Embryonic facial prominence (tissue), 1 donor: Measurements from ENCODE around the gene ITIH1.

Source experiments
- DNase-seq: peaks from one replicate; pipeline ENCODE4 v3.0.0-alpha.2; 2016; ENCODE audit errors: extremely low spot score

ITIH1 gene

DNA sequence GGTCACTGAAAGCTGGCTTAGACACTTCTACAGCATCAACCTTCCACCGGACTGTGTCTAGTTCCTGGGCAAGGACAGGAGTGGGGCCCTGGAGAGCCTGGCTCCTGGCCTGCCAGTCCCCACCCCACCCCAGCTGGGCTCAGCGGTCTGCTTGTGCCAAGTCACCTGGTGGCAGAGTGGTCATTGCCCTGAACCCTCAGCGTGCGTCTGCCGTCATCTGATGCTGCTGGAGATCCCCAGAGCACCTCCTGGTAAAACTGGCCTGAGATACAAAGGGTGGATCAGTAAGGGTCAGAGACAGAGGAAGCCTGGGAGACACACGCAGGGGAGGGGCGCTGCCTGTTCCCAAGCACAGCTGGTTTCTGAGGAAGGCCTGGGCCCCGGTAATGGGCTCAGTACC lies 36.4 kb downstream of the ITIH1 start:
- DNase-seq = no peak

DNA sequence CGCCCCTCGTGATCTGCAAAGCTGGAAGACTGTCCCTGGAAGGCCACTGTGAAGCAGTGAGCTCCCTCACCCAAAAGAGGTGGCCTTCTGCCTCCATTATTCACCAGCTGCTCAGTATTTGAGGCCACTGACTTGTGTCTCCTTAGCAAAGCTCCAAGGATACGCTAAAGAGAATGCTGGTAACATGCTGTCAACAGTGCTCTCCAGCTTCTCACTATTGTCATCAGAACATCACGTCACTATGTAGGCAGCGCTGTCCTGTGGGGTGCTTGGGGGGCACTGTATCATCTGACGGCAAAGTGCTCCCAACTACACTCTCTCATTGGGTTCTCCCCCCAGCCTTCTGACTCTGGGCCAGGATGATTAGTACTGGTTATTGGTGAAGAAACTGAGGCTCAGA lies 38.8 kb downstream of the ITIH1 start:
- no peak for DNase-seq

DNA sequence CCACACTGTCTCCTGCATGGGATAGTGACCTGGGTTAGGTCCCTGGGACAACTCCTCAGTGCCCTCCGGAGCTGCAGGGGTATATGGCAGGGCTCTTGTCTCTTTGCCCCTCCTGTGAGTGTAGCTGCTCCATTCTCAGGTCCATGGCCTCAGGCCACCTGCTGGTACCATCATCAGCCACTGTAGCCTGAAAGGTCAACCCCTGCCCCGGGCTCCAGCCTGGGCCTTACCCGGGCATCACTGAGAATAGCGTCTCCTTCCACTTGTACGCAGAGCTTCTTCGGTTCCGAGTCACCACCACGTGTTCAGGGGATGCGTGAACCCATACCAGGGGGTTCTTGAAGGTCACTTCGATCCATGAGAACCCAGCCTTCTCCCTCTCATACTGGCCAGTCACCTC lies 39.3 kb downstream of the ITIH1 start:
- DNase-seq = no peak

DNA sequence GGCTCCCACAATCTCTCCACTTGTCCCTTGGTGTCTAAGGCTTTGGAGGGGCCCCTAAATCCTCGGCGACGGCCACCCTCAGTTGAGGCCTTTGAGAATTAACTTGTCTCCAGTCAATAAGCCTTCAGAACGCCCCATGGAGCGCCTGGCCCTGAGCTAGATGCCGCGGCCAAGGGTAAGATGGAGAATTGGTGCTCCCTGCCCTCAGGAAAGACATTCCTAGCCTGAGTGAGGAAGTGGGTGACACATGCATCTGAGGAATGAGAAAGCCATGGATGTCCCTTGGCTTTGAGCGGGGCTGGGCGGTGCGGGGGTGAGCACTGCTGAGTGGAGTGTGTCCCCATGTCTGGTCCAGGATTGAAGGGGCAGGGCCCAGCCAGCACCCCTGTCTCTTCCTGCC lies 39.8 kb downstream of the ITIH1 start:
- DNase-seq = no peak

DNA sequence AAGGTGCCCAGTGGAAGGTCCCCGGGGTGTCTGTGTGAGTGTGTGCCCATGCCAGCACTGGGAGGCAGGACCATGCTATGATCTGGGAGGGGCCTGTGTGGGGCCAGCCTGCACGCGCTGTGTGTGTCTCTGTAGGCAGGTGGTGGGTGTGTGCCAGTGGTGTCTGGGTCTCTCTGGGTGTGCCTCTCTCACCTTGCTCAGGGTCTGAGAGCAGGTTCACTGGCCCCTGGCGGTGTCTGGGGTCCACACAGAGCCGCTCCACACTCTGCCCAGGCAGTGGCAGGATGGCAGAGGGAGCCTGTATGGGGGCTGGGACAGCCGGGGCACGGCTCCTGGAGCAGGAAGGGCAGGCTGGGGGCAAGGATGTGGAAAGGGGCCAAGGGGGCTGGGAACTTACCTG lies 40.5 kb downstream of the ITIH1 start:
- no peak for DNase-seq

DNA sequence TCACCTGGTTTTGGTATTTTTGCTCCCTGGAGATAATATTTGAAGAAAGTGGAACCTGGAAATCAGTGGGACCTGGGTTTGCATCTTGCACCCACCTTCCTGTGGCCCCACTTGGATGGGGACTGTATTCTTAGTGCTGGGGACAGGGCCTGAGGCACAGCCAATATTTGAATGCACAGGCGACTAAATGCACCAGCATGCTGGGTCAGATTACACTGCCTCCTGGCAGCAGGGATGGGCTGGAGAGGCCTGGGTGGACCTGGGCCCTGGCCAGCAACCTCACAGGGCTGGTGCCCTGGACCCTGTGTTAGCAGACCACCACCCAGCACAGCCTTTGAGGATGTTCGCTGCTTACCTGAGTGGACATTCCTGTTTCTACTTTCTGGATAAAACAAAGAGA lies 42.5 kb downstream of the ITIH1 start:
- DNase-seq = no peak

DNA sequence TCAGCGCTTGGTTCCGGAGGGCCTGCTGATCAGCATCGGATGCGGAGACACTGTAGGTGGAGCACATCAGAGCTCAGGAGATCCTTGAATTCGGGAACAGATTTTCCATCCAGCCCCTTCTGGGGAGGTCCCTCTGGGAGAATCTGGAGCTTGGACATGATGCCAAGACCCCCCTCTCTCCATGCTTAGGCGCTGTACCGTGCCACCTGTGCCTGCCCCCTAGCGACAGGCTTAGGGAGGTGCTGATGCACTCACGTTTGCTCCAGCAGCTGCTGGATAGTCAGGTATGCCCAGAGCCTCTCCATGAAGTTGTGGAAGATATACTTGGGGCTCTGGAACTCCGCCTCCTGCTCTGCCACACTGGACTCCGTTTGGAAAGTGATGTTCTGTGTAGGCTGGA lies 43.3 kb downstream of the ITIH1 start:
- no peak for DNase-seq

DNA sequence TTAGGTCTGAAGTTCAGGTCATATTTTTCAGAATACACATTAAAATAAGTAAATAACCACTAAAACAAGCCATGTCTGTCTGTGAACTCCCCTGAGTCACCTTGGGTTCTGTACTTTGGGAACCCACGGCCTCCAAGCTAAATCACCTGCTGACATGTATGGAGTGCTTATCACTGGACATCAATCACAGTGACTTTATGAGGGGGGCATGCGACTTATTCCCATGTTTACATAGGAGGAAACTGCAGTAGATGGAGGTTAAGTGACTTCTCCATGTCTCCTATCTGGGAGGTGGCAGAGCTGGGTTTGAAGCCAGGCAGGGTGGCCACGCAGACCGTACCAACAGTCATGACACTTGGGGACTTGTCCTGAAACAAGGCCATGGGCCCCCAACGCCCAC lies 45.0 kb downstream of the ITIH1 start:
- no peak for DNase-seq

DNA sequence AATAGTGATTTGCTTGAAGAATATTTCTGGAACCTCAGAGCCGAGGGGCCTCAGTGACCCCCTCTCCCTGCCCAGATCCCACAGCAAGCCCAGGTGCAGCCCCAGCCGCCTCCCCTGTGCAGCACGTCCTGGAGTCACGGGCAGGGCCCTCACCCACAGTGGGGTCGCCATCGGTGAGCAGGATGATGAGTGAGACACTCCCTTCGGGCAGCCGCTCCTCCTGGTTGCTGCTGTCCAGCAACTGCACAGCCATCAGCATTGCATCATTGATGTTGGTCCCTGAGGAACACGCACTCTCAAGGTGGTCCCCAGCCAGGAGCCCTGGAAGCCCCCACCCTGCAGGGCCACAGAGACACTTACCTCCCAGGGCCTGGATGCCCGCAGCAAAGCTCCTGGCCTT lies 46.6 kb downstream of the ITIH1 start:
- no peak for DNase-seq

DNA sequence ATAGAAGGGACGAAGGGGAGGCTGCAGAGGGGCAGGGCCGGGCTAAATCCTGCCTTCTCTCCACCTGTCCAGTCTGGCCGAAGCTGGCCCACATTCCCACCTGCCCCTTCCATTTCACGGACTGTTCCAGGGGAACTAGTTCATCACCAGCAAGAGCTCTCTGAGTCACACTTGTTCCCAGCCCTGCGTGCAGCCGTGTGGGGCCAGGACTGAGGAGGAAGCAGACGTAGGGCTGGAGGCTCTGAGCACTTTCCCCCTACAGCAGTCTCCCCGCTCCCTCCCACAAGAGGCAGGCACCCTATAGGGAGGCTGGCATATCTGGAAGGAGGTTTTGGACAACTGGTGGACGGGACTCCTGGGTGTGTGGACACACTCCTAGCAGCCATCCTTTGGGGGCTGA lies 50.0 kb downstream of the ITIH1 start:
- no peak for DNase-seq

DNA sequence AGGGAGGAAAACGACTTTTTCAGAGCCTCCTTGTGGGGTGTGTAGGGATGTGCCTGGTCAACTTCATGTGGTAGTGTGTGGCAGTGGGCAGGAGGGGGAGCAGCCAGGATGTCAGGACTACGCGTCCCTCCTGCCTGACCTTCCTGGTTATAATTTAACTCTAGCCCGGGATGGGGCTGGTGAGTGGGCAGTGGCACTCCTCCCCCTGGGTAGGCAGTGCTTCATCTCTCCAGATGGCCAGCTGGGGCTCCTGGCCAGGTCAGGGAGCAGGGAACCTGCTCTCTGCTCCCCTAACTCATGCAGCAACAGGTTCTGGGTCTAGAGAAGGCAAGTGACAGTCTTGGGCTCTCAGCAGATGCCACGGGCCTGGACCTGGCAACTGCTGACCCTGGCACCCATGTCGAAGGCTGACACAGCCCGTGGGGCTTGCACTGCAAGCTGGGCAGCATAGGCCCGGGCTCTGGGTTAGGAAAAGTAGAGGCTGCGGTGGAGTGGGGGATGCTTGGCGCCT lies 50.5 kb downstream of the ITIH1 start:
- no peak for DNase-seq

DNA sequence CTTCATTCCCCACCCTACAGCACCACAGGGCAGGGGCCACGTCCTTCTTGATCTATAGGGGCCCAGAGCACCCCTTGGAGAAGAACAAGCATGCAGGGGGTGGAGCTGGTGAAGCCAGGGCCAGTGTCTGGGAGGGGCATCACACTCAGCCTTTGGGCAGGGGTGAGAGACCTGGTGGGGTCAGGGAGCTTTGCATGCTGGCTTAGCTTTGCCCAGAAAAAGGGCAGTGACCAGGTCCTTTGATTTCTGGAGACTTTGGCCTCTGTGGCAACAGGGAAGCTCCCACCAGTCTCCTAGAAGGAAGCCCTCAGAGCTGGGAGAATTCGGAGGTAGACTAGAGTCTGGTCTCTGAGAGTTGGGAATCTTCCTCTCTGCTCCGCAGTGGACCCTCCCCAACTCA lies 52.1 kb downstream of the ITIH1 start:
- DNase-seq = no peak

DNA sequence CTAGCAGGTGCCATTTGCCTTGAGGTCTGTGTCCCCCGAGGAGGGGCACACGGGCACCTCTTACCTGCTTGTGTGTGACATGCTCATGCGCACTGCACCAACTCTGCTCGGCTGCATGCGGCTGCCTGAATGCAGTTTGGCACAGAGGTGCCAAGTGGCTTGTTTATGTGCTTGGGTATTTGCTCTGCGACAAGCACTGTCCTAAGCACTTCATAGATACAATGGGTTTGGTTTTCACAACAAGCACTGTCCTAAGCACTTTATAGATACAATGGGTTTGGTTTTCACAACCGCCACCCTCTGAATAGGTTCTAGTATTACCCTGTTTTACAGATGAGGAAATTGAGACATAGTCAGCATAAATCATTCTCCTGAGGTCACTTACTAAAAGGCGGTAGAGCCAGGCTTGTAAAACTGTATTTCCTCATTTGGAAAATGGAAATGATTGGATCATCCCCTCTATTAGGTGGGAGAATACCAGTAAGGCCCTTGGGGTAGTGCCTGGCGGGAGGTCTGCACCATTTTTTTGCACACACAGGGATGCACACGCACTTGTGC lies 52.6 kb downstream of the ITIH1 start:
- no peak for DNase-seq

DNA sequence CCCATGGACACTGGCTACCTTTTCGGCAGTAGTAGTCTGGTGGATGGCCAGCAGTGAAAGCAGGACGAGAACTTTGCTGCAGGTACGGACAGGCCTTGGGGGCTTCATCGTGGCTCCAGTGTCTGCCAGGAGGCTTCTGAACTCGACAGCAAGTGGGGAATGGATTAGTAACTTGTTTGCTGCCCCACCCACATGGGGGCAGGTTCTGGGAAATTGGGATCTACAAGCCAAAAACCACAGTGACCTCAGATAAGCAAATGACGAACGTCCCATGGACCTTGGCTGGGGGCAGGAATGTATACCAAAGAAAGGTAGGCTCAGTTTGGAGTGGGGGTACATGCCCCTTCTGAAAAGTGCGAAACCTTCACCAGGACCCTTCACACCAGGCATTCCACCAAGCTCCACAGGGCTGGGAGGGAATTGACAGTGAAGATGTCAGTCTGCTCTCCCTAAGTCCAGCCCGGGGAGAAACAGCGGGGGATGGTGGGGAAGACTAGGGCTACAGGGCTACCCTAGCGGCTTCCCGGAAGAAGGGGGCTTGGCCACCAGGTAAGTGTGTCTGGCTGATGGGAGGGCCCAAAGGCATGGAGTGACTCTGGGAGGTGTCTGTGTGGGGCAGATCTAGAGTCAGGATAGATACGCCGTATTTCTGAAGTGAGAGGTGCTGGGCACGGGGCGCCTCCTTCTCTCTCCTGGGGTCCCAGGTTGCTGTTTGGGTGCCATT lies 53.3 kb downstream of the ITIH1 start, which contains the start of gene ITIH4:
Gene ITIH4, minus strand, starts transcription at position 138 of the 724 bp plus-strand sequence. Its CDS starts 30 bp downstream, at position 108.
- DNase-seq = no peak

DNA sequence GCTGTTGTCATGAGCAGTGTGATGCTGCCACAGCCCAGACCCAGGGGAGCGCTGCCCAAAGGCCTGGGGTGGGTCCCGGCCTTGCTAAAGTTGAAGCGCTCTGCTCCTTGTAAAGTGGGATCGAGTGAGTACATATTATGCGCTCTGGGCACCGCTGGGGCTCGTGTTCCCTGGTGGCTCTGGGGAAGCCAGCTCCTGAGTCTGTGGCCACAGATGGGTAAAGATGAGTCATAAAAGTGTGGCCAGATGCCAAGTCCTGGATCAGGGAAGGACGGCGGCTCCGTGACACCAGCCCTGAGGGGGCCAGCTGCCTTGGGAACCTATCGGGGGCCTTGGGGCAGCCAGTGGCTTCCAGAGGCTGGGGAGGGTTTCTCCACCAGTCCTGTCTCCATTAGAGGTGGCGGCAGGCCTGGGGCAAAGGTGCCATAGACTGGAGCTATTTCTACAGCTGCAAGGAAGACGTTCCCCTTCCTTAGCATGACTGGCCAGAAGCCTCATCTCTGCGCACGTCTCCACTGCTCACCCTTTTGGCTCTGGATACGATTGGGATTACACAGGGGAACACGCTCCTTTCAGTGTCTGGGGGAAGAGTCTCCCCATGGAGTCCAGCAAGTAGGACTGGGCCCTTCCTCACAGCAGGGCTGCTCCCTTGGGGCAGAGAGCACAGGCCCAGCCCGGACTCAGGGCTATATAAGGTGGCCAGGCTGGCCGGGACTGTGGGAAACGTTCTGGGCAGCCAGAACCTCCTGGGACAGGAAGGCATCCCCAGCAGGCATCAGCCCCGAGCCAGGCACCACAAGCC lies 54.3 kb downstream of the ITIH1 start:
- DNase-seq = no peak

DNA sequence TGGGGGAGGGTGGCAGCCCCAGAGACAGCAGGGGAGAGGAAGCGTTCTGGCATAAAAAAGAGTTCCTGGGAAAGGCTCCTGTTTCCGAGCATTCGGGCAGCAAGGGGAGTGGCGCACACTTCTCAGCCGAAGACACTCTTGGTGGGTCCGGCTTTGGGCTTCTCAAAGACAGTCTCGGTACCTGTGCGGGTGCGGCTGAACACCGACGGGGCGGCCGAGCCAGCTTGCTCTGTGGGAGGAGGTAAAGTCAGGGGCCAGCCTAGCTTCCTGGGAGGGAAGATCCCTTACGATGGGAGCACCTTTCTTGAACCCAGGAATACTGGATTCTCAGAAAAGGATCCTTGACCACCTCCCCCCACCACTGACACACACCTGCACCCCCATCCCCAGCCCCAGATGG lies 55.8 kb downstream of the ITIH1 start:
- DNase-seq = no peak

DNA sequence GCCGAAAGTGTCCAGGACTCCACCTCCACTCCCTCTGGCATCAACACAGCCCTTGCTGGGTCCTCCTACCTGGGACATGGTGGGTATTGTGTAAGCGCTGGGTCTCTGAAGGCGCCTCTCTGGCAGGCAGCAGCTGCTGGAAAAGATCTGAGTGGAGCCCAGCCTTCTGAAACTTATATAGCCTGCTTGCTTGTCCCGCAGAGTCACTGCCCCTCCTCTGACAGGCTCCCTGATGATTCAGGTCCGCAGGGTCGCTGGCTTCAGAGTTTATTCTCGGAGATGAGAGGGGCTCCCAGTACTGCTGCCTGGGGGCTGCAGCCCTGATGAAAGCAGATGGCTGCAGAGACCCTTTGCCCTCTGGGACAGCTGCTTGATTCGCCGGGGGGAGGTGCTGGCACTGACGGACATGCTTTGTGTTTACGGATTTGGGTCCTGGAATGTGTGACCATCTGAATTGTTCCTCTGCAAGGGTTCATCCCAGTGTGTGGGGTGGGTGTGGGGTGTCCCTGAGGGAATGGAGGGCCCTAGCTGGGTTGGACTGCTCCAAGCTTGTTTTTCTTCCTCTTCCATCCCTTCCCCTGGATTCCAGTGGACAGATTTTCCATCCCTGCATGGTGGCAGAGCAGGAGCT lies 57.6 kb downstream of the ITIH1 start, which contains the start of gene MUSTN1:
Gene MUSTN1, minus strand, starts transcription at position 149 of the 631 bp plus-strand sequence. Its CDS starts 71 bp downstream, at position 78.
- DNase-seq = no peak

DNA sequence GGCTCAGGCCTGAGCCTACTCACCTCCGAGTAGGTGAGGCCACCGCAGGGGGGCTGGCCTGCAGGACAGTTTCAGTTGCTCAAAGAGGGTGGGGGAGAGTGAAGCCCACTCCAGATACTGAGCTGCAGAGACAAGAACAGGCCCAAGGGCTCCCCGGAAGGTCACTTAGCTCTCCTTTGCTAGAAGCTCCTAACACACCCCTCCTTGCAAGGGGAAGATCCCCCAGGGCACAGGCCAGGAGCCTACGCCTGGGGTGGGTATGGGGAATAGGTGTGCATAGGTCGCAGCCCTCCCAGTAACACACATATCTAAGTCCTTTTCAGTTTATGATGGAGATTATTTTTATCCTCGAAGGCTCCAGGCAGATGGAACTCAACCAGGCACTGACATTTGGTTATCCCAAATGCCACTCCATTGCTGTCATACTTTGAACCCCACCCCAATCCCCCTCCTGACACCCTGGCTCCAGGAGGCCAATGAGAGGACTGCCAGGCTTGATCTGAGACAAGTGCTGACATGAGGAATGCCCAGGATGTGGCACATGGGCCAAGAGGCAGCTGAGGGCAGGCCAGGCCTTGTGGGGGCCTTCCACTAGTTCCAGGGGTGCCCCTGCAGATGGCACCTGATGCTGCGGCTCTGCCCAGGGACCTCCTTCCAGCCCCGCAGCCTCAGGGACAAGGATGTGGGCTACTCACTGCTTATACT lies 58.5 kb downstream of the ITIH1 start:
- no peak for DNase-seq

DNA sequence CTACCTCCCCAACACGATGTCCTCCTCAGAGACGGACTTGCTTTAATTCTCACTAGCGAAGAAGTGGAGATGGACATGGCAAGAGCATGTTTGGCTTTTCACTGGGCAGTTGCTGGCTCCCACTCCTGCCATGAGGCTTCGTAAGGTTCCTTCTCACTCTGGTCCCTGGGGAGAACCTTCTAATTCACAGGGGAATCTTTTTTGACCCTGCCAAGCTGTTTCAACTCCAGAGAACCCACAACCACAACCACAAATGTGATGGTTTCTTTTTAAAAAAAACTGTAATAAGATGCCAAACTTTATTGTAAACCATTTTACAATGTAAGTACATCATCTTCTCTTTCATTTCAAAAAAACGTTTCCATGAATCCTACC lies 59.1 kb downstream of the ITIH1 start:
- DNase-seq = no peak

DNA sequence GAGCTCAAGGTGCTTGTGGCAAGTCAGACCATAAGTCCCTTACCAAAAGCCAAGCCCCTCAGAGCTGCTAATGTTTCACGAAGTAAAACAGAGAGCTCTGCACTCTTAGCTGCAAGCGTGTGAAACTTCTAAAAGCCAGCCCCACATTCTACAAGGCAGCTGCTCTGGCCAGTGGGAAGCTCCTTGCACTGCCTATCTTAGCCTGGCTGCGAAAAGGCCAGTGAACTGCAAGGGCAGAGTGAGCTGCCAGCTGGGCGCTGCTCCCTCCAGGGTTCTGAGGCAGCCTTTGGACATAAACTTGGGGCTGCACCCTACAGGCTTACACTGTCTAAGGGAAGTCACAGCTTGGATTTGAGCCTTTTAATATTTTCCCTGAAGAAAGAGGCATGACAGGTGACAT lies 59.6 kb downstream of the ITIH1 start:
- no peak for DNase-seq

DNA sequence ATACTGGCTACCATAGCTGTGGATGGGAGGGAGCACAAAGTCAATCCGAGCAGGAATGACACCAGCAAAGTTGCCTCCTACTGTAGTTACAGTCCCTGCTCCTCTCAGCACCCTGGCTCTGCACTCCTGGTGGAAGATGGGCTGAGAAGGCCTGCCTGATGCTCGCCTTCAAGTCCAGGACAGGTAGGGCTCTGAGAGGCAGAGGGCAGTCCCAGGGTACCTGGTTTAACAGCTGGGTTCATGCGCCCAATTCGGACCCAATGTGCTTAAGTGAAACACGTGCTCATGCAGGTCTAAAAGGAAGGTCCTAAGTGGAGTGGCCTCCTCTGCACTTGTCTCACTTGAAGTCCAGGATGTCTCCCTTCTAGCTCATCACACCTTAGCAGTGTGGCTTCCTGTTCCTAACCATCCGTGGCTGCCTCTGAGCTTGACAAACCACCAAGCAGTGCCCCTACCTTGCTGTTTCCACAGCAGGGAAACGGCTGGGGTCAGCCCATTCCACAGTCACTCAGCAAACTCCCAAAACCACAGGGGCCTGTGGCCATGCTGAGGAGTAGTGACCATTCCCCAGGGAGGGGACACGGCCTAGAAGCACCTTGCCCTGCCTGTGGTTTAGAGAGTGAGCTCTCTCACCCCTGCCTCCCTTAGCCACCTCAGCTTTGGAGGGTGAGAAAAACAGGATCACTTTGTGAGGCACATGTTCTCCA lies 61.3 kb downstream of the ITIH1 start:
- no peak for DNase-seq
